VCaP (cell line): ENCODE results near the gene SUN2.
A peak's percentile ranks its signal among the peaks of the same experiment; 100 is the strongest.

Source experiments
- H3K27ac ChIP-seq: fragments of 450-650 bp; 2 replicates; pipeline ENCODE4 v1.5.1; 2017
- TF ChIP-seq, protein P1 (sequence below): fragments of 450-650 bp; conservative IDR thresholded peaks from 2 replicates; pipeline ENCODE4 v1.5.1; 2017; ENCODE audit warnings: mild to moderate bottlenecking, moderate library complexity

The SUN2 gene

DNA sequence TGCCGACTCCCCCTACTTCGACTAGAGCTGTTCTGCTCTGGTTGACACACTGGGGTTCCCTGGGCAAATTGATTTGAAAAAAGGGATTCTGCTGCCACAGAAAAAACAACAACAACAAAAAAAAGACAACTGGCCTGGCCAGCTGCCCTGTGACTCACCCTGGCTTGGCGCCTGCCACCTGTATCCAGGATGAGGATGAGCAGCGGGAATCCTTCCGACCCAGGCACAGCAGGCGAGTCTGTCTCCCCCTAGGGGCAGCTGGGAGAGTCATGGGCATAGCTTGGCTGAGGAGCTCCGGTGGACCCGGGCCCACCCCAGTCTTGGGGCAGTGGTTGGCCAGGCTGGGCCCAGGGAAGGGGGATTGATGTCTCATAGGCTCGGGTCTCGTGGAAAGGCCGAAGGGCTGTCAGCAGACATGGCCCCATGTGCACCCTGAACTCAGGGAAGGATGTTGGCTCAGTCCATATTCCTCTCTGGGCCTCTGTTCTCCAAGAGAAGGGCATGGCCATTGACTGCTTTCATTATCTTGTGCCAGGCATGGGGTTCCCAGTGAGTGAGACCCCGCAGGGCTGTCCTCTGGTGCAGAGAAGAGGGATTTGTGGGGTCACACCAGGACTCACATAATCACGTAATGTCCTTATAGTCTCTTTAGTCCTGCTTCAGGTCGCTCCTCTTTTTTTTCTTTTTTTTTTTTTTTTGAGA is 10.4 kb upstream of the SUN2 start:
- TF ChIP-seq, protein P1, sequence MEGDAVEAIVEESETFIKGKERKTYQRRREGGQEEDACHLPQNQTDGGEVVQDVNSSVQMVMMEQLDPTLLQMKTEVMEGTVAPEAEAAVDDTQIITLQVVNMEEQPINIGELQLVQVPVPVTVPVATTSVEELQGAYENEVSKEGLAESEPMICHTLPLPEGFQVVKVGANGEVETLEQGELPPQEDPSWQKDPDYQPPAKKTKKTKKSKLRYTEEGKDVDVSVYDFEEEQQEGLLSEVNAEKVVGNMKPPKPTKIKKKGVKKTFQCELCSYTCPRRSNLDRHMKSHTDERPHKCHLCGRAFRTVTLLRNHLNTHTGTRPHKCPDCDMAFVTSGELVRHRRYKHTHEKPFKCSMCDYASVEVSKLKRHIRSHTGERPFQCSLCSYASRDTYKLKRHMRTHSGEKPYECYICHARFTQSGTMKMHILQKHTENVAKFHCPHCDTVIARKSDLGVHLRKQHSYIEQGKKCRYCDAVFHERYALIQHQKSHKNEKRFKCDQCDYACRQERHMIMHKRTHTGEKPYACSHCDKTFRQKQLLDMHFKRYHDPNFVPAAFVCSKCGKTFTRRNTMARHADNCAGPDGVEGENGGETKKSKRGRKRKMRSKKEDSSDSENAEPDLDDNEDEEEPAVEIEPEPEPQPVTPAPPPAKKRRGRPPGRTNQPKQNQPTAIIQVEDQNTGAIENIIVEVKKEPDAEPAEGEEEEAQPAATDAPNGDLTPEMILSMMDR = peak; percentile 85
- no peak overlapping the region for H3K27ac ChIP-seq

DNA sequence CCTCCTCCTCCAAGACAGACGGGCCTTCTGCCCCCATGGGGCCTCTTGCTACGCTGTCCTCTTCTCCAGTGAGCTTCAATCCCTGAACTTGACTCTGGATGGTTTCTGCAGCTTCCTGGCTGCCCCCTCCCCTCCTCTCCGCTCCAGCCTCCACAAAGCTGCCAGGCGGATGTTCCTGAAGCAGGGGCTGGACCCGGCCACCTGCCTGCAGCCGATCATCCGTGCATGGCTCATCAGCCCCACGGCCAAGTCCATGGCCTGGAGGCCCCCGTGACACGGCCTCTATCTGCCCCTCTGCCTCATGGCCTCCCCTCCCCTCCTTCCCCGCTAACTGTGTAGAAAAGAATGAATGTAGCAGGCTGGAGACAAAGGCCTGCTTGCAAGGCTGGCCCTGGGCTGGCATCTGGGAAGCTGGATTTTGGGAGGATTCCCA is 6.8 kb upstream of the SUN2 start:
- H3K27ac ChIP-seq = no peak overlapping the region
- TF ChIP-seq, protein P1 = no peak

DNA sequence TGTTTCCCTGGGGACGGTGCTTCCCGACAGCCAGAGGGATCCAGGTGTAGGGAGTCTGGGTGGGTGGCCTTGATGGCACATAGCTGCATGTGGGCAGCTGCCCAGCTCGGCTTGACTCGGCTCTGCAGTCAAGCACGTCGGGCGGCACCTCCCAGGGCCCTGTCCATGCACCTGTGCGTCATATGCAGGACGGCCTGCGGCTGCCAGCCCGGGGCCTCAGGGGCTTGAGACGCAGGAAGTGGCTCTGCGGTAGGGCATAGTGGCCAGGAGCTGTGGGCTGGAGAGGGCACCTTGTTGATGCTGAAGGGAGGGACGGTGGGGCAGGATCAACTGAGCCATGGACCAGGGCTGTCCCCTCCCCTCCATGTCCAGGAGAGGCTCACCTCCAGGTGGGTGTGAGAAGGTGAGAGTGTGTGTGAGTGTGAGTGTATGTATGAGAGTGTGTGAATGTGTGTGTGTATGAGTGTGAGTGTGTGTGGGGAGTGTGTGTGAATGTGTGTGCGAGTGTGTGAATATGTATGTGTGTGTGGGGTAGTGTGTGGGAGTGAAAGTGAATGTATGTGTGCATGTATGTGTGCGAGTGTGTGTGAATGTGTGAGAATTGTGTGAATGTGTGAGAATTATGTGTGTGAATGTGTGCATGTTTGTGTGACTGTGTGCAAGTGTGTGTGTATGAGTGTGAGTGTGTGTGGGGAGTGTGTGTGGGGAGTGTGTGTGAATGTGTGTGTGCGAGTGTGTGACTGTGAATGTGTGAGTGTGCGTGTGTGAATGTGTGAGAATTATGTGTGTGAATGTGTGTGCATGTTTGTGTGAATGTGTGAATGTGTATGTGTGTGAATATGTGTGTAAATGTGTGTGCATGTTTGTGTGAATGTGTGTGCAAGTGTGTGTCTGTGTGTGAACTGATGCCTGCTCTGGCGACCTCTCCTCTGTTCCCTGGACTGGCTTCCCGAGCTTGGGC is 5.7 kb upstream of the SUN2 start:
- H3K27ac ChIP-seq = no peak overlapping the region
- TF ChIP-seq, protein P1 = no peak

DNA sequence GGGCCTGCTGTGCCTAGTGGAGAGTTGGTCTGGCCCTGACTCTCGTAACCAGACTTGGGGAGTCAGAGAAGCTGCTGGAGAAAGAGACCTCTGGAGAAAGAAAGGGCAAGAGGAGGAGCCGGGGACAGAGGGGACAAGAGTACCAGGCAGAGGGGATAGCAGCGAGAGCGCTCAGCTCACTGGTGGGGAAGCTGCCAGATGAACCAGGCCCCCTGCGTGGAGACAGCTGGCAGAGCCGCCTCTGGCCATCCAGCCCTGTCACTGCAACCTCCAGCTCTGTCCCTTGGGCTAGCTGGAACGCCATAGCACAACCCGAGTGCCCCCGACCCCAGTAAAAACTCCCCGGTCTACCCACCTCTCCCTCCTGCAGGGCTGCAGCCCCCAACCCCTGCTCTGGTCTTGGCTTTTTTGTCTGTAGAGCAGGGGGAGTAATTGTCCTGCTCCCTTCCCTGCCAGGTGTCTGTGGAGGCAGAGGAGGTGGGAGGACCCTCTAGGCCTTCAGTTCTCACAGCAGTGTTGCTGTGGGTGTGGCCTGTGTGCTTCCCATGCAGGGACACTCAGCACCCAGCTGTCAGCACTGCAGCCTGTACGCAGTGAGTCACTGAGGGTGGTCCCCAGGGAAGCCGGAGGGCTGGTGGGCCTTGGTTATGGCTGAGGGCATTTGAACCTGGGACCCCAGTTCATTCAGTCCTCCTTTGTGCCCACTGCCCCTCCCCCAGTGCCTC is 4.8 kb upstream of the SUN2 start:
- H3K27ac ChIP-seq = no peak overlapping the region
- TF ChIP-seq, protein P1 = no peak

DNA sequence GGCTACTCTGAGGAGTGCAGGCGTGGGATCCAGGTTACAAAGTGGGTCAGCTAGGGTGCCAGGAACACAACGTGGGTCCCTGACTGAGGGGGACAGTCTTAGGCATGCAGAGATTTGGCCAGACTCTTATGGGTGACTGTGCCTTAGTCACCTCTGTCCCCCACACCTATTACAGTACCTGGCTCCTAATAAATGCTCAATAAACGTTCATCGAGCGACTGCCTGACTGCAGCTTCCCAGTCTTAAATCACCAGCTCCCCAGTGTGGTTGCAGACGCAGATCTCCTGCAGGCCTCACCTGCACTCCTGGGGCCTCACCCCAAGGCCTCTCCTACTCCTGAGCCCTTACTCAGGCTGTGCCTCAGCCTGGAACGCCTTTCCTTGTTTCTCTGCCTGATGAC is 3.2 kb upstream of the SUN2 start:
- TF ChIP-seq, protein P1 = no peak
- H3K27ac ChIP-seq = no peak overlapping the region

DNA sequence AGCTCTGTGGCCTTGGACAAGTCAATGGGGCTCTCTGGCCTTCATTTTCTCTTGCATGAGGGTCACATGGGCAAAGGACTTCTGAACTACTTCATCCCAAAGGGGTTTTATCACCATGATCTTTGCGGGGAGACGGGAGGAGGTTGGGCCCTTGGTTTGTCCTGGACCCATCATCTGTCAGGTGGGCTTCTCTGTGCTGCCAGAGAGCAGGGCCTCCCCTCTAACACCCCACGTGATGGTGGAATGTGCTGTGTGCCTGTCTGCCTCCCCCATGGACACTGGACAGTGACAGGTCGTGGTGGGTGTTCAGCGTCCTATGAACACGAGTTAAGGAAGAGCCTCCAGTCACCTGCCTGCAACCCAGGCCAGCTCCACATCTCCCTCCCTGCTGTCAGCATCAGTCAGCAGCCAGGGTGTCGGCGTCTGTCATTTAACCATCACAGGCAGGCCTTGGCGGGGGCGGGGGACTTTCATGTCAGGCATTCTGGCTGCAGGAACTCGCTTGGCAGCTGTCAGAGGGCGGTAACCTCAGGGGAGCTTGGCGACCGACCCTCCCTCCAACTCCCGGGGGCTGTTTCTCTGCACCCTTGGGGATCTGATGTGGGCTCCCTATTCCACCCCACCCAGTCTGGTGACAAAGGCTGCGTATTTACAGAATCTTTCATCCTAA is 2.6 kb upstream of the SUN2 start:
- no peak overlapping the region for H3K27ac ChIP-seq
- TF ChIP-seq, protein P1 = no peak

DNA sequence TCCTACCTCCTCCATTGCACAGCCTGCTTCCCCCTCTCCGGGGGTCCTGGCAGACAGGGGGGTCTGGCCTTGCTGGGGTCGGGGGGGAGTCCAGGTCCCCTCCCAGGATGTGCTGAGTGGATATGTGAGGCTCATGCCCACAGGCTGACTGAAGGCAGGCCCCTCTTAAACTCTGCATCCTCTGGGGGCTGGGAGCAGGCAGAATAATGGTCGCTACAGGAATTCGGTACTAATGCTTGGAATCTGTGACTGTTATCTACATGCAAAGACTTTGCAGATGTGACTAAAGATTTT is 1.6 kb upstream of the SUN2 start:
- H3K27ac ChIP-seq = peak overlapping the region; percentile 98; the same call in 1 of the 2 replicates
- TF ChIP-seq, protein P1 = no peak
